Adrenal gland (tissue), 5 donors: ENCODE data around the gene CST4.
"Not testable (repeated sequence)": the region's sequence is repeated elsewhere in the genome, so short reads cannot be mapped to it uniquely, and the experiment has no call there.

ENCODE experiments used
- CTCF ChIP-seq, 6 experiments: fragments of 450-650 bp in 4 of 6; fragments of 200-600 bp in 2 of 6; sonication (generic) in 1 of 6; IDR thresholded peaks; 1 replicate in 5 of 6; 2 replicates in 1 of 6; pipeline versions ENCODE4 v1.5.1 to v1.8.0; 2016 to 2021; ENCODE audit warnings: antibody characterized with exemption in 6 of 6, mild to moderate bottlenecking in 2 of 6, moderate library complexity in 1 of 6
- POLR2A ChIP-seq, 2 donors: fragments of 450-650 bp; IDR thresholded peaks; one replicate each; pipeline ENCODE4 v1.6.1; 2017; ENCODE audit warnings: antibody characterized with exemption in 2 of 2, mild to moderate bottlenecking in 2 of 2, moderate library complexity in 1 of 2
- donor health status: DM: no; HTN: no; CAD: no.

- not testable (repeated sequence) for TF ChIP-seq CTCF, POLR2A (IDR thresholded peaks at IDR 0.05)
These were observed at the start of gene CST4 for GRCh38 chr20:23688684-23689398.
